Uterine smooth muscle cell (primary cell): ENCODE data around the gene NPPA. TPM values are rescaled to one million over a fixed set of nuclear protein-coding genes. Genes with fewer than 3 reads are reported as not detected.

Experiments
- total RNA-seq: library from RNA; depleted of rRNA; stranded (reverse); fragments of >200 nt; gene quantifications from 2 replicates; pipeline ENCODE4 v1.2.3, GENCODE V29; 2014

Gene NPPA
- total RNA-seq: not detected in 2 replicates

DNA sequence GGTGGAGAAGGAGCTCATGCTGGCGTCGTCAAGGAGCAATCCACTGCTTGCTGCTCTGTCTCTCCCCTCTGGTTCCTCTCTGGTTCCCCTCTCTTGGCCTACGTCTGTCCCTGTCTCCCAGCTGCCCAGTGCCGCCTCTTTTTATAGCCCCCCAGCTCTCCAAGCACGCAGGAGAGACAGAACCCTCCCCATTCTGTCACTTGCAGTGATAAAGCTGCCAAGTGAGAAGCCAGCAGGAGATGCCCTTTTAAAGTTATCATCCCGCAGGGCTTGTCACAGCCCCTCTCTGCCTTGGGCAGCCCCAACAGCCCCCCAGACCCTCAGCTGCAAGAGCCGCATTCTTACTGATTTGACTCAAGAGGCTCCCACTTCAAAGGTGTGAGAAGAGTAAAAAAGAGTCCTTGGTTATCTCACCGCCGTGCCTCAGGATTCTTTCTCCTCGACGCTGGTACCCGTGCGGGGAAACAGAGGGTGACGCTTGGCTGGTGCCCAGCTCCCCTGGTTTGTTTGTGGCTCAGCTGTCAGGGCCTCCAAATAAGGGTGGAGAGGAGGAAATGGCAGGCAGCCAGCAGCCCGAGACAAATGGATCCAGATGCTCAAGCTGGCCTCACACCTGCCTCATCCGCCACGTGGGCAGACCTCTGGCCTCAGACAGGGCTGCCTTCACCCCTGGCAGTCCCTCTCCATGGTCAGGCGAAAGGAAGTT is at the start of gene NPPA:
Gene NPPA (minus strand): TSS at position 117 of the 706 bp plus-strand sequence. CDS start 99 bp downstream, at position 18.

DNA sequence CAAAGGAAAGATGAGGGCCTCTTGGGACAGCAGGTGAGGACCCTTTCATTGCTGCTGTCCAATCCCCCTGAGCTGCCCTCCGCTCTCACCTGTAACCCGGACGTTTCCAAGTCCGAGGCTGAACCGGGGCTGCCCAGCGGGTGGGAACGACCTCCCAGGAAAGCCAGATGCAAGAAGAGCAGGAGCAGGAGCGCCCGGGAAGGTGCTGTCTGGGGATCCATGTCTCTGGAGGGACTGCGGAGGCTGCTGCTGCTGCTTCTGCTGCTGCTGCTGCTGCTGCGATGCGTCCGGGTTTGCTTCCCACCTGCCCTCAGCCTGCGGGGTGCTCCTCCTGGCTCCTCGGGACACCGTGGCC is 11.0 kb upstream of the NPPA start, which contains the start of gene NPPB:
Gene NPPB (minus strand): TSS at position 333 of the 355 bp plus-strand sequence. CDS start 112 bp downstream, at position 221.

GRCh38 chr1:11805422-11806306 is 41.9 kb downstream of the NPPA start, which contains the start of the genes CLCN6 and MTHFR:
CLCN6 (plus strand) TSS chr1:11806191; CDS start chr1:11806263, 72 bp downstream.
MTHFR (minus strand) TSS chr1:11805964; CDS start chr1:11803116, 2,848 bp downstream.

Other genes starting within 250 kb of the NPPA start
- gene FBXO2, start 193.4 kb downstream of the NPPA start, total RNA-seq: 0.22 and 1.2 TPM in 2 replicates
- 10.0 and 24.5 TPM in 2 replicates for gene FBXO44, start 192.9 kb downstream of the NPPA start, total RNA-seq
- 6.6 and 6.8 TPM in 2 replicates for gene FBXO6, start 183.6 kb downstream of the NPPA start, total RNA-seq
- 40.9 and 86.3 TPM in 2 replicates for gene MAD2L2, start 166.6 kb downstream of the NPPA start, total RNA-seq
- under 0.01 and 0.12 TPM in 2 replicates for gene DRAXIN, start 156.1 kb downstream of the NPPA start, total RNA-seq
- gene AGTRAP, start 111.6 kb downstream of the NPPA start, total RNA-seq: 51.0 and 59.9 TPM in 2 replicates
- not detected in 2 replicates for gene C1orf167, start 85.6 kb downstream of the NPPA start, total RNA-seq
- 28.8 and 34.5 TPM in 2 replicates for gene MTHFR, start 41.8 kb downstream of the NPPA start, total RNA-seq
- gene CLCN6, start 41.6 kb downstream of the NPPA start, total RNA-seq: 22.5 and 28.4 TPM in 2 replicates
- gene NPPB, start 11.2 kb upstream of the NPPA start, total RNA-seq: not detected in 2 replicates
- gene KIAA2013, start 78.6 kb upstream of the NPPA start, total RNA-seq: 75.1 and 84.0 TPM in 2 replicates
- 279 and 552 TPM in 2 replicates for gene PLOD1, start 86.9 kb upstream of the NPPA start, total RNA-seq
- 61.0 and 84.4 TPM in 2 replicates for gene MFN2, start 132.7 kb upstream of the NPPA start, total RNA-seq
- 34.2 and 35.9 TPM in 2 replicates for gene MIIP, start 171.7 kb upstream of the NPPA start, total RNA-seq
- 0.37 and 0.89 TPM in 2 replicates for gene TNFRSF8, start 215.5 kb upstream of the NPPA start, total RNA-seq